Measurements from ENCODE around the gene PITX3.

- TF ChIP-seq POLR2A (IDR thresholded peaks at IDR 0.05; ENCODE audit: low read depth, low read length) (no peak), POLR2AphosphoS5 (IDR thresholded peaks at IDR 0.05; ENCODE audit: low read depth, low read length) (no peak)
Measured at GRCh38 chr10:102229810-102230263, 11.5 kb downstream of the PITX3 start.
